Large intestine (tissue), 3 donors: ENCODE measurements around the gene SLC10A3. TPM values are rescaled to one million over a fixed set of nuclear protein-coding genes. Genes with fewer than 3 reads are reported as not detected.
"Not testable (repeated sequence)": the region's sequence is repeated elsewhere in the genome, so short reads cannot be mapped to it uniquely, and the experiment has no call there.

ENCODE experiments used
- DNase-seq, 2 donors: peaks; one replicate each; pipeline versions ENCODE4 v3.0.0 to v3.0.0-alpha.2; 2013
- H3K27ac ChIP-seq: one replicate; pipeline ENCODE4 v1.5.1; 2013; ENCODE audit warnings: low read length
- H3K27me3 ChIP-seq: 2 replicates; pipeline ENCODE4 v1.6.1; 2013; ENCODE audit warnings: low read length; ENCODE audit not compliant: control insufficient read depth, insufficient read depth
- H3K36me3 ChIP-seq: 2 replicates; pipeline ENCODE4 v1.6.1; 2013; ENCODE audit warnings: low read length; ENCODE audit not compliant: control insufficient read depth, insufficient read depth
- H3K4me1 ChIP-seq: one replicate; pipeline ENCODE4 v1.6.1; 2013; ENCODE audit warnings: low read length; ENCODE audit not compliant: control insufficient read depth, insufficient read depth
- H3K4me3 ChIP-seq: one replicate; pipeline ENCODE4 v1.5.1; 2013; ENCODE audit warnings: low read length
- H3K9me3 ChIP-seq: one replicate; pipeline ENCODE4 v1.6.1; 2013; ENCODE audit warnings: mild to moderate bottlenecking, low read depth, low read length, moderate library complexity; ENCODE audit not compliant: control insufficient read depth
- WGBS: methylation state at CpG from one replicate; pipeline ENCODE4 v1.1.5; 2013; ENCODE audit warnings: low lambda C conversion rate; ENCODE audit not compliant: insufficient coverage; 5-methylcytosine and 5-hydroxymethylcytosine counted together
- polyA plus RNA-seq: library from polyadenylated mRNA; unstranded; fragments of 120-200 nt; gene quantifications from one replicate; pipeline ENCODE4 v1.2.1, GENCODE V29; 2013

SLC10A3 gene
- polyA plus RNA-seq, 1 donor, result 21.1 TPM

DNA sequence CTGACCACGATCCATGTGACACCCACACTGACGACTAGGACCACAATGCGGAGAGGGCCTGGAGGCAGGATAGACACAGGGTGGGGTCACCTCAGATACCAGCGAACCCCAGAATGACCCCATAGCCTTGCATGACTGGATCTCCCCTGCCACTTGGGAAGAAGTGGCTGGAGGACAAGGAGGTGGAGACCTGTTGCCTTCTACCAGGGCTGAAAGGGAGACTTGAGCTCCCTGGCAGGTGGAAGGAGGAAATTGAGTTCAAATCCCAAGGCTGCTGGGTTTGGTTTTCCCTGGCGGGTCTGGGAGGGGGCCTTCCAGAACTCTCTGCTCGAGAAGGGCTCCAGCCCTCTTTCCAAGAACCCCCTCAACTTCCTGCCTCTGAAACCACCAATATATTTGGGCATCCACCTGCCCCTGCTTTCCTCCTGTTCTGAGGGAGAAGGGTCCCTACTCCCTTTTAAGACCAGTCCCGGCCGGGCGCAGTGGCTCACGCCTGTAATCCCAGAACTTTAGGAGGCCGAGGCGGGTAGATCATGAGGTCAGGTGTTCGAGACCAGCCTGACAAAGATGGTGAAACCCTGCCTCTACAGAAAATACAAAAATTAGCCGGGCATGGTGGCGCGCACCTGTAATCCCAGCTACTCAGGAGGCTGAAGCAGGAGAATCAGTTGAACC, 22.6 kb upstream of the SLC10A3 start:
- no peaks in the 10 kb centered on the region for H3K27me3 ChIP-seq
- no peak for DNase-seq
- no peak overlapping the region for H3K4me3 ChIP-seq
- peaks cover 20% of the 10 kb centered on the region for H3K36me3 ChIP-seq
- H3K4me1 ChIP-seq, result peaks cover 14% of the 10 kb centered on the region
- H3K9me3 ChIP-seq, result no peaks in the 10 kb centered on the region
- H3K27ac ChIP-seq, result no peak overlapping the region
- no CpG with 5 or more reads among the region's 16 CpGs for WGBS

DNA sequence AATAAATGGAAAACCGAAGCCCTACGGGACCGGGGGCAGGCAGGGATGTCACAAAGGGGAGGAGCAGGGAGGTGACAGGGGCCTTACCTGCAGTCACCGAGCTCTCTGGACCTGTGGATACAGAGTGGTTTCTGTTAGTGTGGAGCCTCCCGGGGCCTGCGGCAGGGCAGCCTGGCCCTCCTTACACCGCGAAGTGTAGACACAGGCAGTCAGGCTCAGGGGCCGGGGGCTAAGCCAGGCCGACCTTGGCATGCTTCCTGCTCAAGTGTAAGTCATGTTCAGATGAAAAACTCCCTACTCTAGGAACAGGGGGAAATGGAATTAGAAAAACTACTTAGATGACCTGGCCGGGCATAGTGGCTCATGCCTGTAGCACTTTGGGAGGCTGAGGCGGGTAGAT, 21.3 kb upstream of the SLC10A3 start:
- H3K9me3 ChIP-seq, result no peaks in the 10 kb centered on the region
- no peaks in the 10 kb centered on the region for H3K27me3 ChIP-seq
- H3K27ac ChIP-seq, result no peak overlapping the region
- H3K4me1 ChIP-seq, result peaks cover 1% of the 10 kb centered on the region
- peaks cover 29% of the 10 kb centered on the region for H3K36me3 ChIP-seq
- no peak overlapping the region for H3K4me3 ChIP-seq
- no CpG with 5 or more reads among the region's 12 CpGs for WGBS
- no peak for DNase-seq

DNA sequence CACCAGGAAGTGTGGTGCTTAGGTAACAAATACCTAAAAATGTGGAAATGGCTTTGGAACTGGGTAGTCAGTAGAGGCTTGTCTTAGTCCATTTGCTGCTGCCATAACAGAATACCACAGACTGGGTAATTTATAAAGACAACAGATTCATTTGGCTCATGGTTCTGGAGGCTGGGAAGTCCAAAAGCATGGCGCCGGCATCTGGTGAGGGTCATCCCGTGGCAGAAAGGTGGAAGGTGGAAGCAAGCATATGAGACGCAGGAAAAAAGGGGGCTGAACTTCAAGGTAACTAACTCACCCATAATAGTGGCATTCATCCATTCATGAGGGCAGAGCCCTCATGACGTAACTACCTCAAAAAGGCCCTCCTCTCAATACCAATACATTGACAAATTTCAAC, 19.0 kb upstream of the SLC10A3 start:
- Histone ChIP-seq H3K9me3 (no peaks in the 10 kb centered on the region), H3K4me1 (no peaks in the 10 kb centered on the region), H3K27me3 (no peaks in the 10 kb centered on the region), H3K4me3 (no peak overlapping the region), H3K27ac (no peak overlapping the region), H3K36me3 (peaks cover 43% of the 10 kb centered on the region)
- WGBS, result no CpG with 5 or more reads among the region's 5 CpGs
- no peak for DNase-seq

DNA sequence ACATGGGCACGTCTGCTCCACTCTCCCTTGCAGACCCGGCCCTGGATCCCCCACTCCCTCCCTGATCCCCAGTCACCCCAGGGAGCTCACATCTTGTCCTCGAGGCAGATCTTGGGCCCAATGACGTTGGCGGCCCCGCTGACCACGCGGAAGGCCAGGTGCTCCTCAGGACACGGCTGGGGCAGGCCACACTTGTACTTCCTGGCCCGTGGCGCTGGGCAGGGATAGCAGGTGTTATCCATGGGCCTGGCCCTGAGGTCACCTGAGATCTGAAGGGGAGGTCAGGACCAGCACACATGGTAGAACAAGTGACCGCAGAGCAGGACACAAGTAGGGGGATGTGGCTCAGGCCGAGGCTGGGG, 17.9 kb upstream of the SLC10A3 start:
- H3K9me3 ChIP-seq, result no peaks in the 10 kb centered on the region
- no peak for DNase-seq
- peaks cover 43% of the 10 kb centered on the region for H3K36me3 ChIP-seq
- H3K27me3 ChIP-seq, result no peaks in the 10 kb centered on the region
- H3K4me1 ChIP-seq, result no peaks in the 10 kb centered on the region
- no CpG with 5 or more reads among the region's 13 CpGs for WGBS
- no peak overlapping the region for H3K27ac ChIP-seq
- no peak overlapping the region for H3K4me3 ChIP-seq

DNA sequence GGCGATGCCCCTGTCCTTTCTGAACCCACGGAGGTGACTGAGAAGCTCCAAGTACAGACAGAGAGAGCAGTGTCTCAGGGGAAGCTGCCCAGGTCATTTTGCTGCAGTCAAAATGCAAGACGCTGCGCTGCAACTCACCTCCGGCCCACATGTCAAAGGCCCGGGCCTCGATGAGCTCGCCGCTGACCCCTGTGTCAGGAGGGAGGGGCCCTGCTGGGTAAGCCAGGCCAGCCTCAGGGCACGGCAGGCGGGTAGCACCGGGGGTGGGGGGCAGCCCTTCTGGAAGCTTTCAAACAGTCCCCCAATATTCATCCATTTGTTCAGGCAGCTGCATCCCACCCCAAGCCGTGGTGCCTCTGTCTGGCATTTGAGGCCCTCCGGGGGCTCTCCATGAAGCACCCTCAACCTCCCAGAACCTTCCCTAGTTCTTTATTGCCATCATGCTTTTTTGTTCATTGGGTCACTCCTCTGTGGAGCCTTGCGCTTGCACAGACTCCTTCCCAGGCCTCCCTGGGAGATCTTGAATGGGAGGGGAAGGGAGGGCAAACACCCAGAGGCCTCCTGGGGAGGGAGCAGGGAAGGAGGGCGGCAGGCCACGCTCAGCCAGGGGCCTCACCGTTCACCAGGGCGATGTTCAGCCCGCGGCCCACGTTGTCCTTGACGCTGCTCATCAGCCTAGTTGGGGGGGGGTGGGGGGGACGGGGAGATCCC, 17.4 kb upstream of the SLC10A3 start:
- no peaks in the 10 kb centered on the region for H3K4me1 ChIP-seq
- H3K27ac ChIP-seq, result no peak overlapping the region
- H3K4me3 ChIP-seq, result no peak overlapping the region
- H3K36me3 ChIP-seq, result peaks cover 43% of the 10 kb centered on the region
- H3K27me3 ChIP-seq, result no peaks in the 10 kb centered on the region
- no peaks in the 10 kb centered on the region for H3K9me3 ChIP-seq
- DNase-seq, result no peak
- no CpG with 5 or more reads among the region's 24 CpGs for WGBS

DNA sequence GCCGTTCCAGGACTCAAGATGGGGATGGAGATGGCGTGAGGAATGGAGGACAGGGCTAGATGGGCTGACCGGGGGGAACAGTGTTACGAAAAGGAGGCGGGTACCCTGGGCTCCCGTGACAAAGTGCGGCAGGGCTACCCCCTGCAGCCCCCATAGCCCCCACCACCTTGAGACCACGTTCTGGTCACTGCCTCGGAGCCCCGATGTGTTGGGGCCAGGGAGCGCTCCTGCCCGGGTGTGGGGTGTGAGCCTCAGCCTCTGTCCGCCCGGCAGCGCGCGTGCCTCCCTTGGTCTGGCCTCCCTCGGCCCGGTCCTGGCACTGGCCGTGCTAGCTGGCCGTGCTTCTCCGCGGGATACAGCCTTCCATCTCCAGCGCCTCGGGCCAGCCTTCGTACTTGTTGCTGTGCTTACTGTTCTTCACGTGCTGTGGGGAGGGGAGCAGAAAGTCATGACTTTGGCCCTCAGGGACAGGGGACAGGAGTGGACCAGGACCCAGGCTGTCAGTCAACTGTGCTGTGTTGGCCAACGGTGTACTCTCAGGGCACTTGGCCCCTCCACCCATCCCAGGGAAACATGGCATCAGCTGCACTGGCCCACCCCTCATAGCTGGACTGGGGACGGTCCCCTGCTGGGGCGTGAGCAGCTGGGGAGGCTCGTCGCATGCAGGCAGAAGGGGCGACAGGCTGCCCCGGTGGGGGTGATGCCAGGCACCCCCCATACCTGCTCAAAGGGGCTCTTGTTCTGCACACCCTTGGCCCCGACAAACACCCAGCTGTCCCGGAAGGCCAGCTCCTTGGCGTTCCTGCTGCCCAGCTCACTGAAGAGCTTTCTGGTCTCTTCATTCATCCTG, 16.3 kb upstream of the SLC10A3 start:
- DNase-seq, result no peak
- no peaks in the 10 kb centered on the region for H3K9me3 ChIP-seq
- no peaks in the 10 kb centered on the region for H3K27me3 ChIP-seq
- H3K4me1 ChIP-seq, result no peaks in the 10 kb centered on the region
- no peak overlapping the region for H3K27ac ChIP-seq
- no peak overlapping the region for H3K4me3 ChIP-seq
- no CpG with 5 or more reads among the region's 37 CpGs for WGBS
- H3K36me3 ChIP-seq, result peaks cover 38% of the 10 kb centered on the region

DNA sequence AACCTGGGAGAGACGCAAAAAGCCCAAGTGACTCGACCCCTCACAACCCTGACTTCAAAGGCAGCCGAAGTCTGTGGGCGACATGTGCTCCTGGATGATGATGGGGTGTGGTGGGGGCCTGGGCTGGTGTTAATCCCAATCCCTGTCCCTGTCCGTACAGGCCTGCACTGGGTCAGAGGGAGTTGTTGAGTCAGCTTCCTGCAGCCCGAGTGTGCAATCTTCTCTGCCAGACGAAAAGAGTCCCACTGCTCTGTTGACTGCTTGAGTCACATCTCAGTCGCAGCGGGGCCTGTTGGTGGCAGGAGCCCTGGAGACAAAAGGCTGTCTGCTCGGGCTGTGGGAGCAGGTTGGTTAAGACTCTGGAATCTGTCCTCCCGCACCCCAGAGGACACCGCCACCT, 15.3 kb upstream of the SLC10A3 start:
- Histone ChIP-seq H3K9me3 (no peaks in the 10 kb centered on the region), H3K36me3 (peaks cover 33% of the 10 kb centered on the region), H3K27me3 (no peaks in the 10 kb centered on the region), H3K4me3 (no peak overlapping the region), H3K4me1 (no peaks in the 10 kb centered on the region), H3K27ac (no peak overlapping the region)
- no peak for DNase-seq
- WGBS, result no CpG with 5 or more reads among the region's 12 CpGs

DNA sequence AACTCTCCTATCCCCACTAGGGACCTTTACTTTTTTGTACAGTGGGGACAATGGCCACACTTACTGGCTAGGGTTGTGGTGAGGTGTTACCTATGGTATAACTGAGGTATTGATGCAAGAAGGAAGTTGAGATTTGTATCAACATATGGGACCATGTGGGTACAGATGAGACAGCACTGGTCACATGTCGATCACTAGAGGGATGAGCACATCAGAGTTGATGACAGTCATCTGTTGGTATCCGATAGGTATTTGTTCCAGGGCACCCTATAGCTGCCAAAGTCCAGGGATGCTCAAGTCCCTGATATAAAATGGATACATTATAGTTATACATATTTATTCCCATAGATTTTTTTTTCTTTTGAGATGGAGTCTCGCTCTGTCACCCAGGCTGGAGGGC, 12.6 kb upstream of the SLC10A3 start:
- DNase-seq, result no peak
- WGBS, result no CpG with 5 or more reads among the region's 3 CpGs
- no peaks in the 10 kb centered on the region for H3K27me3 ChIP-seq
- peaks cover 23% of the 10 kb centered on the region for H3K36me3 ChIP-seq
- no peak overlapping the region for H3K4me3 ChIP-seq
- H3K4me1 ChIP-seq, result no peaks in the 10 kb centered on the region
- H3K27ac ChIP-seq, result no peak overlapping the region
- no peaks in the 10 kb centered on the region for H3K9me3 ChIP-seq

DNA sequence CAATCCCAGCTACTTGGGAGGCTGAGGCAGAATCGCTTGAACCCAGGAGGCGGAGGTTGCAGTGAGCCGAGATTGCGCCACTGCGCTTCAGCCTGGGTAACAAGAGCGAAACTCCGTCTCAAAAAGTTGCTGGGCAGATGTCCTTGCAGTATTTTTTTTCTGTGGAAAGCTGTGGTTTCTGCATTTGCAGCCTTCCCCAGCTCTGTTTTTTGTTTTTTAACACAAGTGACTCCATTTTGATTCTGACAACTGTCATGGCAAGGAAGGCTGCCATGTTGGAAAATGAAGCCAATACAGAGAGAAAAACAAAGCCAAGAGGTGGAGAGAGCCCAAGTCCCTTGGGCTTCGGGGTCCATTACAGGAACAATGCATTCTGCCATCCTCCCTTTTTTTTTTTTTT, 11.7 kb upstream of the SLC10A3 start:
- no peaks in the 10 kb centered on the region for H3K4me1 ChIP-seq
- no peaks in the 10 kb centered on the region for H3K9me3 ChIP-seq
- WGBS, result no CpG with 5 or more reads among the region's 8 CpGs
- H3K36me3 ChIP-seq, result peaks cover 16% of the 10 kb centered on the region
- no peak overlapping the region for H3K4me3 ChIP-seq
- no peak for DNase-seq
- H3K27ac ChIP-seq, result no peak overlapping the region
- no peaks in the 10 kb centered on the region for H3K27me3 ChIP-seq

DNA sequence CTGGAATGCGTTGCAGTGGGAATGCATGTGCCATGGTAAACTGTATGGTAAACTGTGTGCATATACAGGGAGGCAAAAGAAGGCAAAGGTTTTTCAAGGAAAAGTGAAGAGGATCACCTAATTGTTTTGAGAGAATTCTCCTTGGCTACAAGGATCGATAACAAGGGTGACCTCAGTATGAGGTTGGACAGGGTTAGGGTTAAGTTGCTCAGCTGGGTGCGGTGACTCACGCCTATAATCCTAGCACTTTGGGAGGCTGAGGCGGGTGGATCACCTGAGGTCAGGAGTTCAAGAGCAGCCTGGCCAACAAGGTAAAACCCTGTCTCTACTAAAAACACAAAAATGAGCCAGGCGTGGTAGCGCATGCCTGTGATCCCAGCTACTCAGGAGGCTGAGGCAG, 11.0 kb upstream of the SLC10A3 start:
- H3K9me3 ChIP-seq, H3K27me3 ChIP-seq, H3K4me1 ChIP-seq, H3K4me3 ChIP-seq, DNase-seq, H3K27ac ChIP-seq: not testable (repeated sequence)
- H3K36me3 ChIP-seq, result peaks cover 11% of the 10 kb centered on the region
- no CpG with 5 or more reads among the region's 7 CpGs for WGBS
